Breast epithelium (tissue), 3 donors: ENCODE measurements around the gene HBQ1.
"Not testable (repeated sequence)": the region's sequence is repeated elsewhere in the genome, so short reads cannot be mapped to it uniquely, and the experiment has no call there.

Experiments
- POLR2A ChIP-seq: fragments of 450-650 bp; IDR thresholded peaks from one replicate; pipeline ENCODE4 v1.6.1; 2016; ENCODE audit warnings: antibody characterized with exemption, mild to moderate bottlenecking, moderate library complexity
- TF ChIP-seq, protein P1 (sequence below), 3 donors: fragments of 450-650 bp; IDR thresholded peaks; one replicate each; pipeline ENCODE4 v1.5.1; 2016 to 2017; ENCODE audit warnings: antibody characterized with exemption in 3 of 3, mild to moderate bottlenecking in 3 of 3, moderate library complexity in 3 of 3

GRCh38 chr16:176006-176405, 4.3 kb upstream of the HBQ1 start:
- not testable (repeated sequence) for TF ChIP-seq POLR2A
- TF ChIP-seq, protein P1, sequence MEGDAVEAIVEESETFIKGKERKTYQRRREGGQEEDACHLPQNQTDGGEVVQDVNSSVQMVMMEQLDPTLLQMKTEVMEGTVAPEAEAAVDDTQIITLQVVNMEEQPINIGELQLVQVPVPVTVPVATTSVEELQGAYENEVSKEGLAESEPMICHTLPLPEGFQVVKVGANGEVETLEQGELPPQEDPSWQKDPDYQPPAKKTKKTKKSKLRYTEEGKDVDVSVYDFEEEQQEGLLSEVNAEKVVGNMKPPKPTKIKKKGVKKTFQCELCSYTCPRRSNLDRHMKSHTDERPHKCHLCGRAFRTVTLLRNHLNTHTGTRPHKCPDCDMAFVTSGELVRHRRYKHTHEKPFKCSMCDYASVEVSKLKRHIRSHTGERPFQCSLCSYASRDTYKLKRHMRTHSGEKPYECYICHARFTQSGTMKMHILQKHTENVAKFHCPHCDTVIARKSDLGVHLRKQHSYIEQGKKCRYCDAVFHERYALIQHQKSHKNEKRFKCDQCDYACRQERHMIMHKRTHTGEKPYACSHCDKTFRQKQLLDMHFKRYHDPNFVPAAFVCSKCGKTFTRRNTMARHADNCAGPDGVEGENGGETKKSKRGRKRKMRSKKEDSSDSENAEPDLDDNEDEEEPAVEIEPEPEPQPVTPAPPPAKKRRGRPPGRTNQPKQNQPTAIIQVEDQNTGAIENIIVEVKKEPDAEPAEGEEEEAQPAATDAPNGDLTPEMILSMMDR (IDR thresholded peaks at IDR 0.05): not testable (repeated sequence)
